Transverse colon (tissue), 4 donors: ENCODE data around the gene FXYD6.

ENCODE experiments used
- CTCF ChIP-seq, 5 experiments: fragments of 200-600 bp in 3 of 5; fragments of 450-650 bp in 2 of 5; sonication (generic) in 3 of 5; IDR thresholded peaks; 1 replicate in 2 of 5; 2 replicates in 3 of 5; pipeline ENCODE4 v1.5.1; 2016 to 2017; ENCODE audit warnings: antibody characterized with exemption in 5 of 5, inconsistent platforms in 3 of 5, mild to moderate bottlenecking in 2 of 5, moderate library complexity in 1 of 5
- EP300 ChIP-seq: sonication (generic); formaldehyde crosslinking; IDR thresholded peaks from one replicate; pipeline ENCODE4 v1.6.1; 2017; ENCODE audit warnings: antibody characterized with exemption, low read depth
- POLR2A ChIP-seq: fragments of 450-650 bp; IDR thresholded peaks from one replicate; pipeline ENCODE4 v1.6.1; 2016; ENCODE audit warnings: antibody characterized with exemption, mild to moderate bottlenecking, moderate library complexity
- POLR2AphosphoS5 ChIP-seq, 3 donors: sonication (generic); formaldehyde crosslinking; IDR thresholded peaks; one replicate each; pipeline ENCODE4 v1.6.1; 2016; ENCODE audit warnings: antibody characterized with exemption in 3 of 3

- TF ChIP-seq CTCF (IDR thresholded peaks at IDR 0.05) = no peak
- no peak for TF ChIP-seq POLR2A
- TF ChIP-seq EP300 = no peak
- TF ChIP-seq POLR2AphosphoS5 (IDR thresholded peaks at IDR 0.05) = no peak
These were observed 76.8 kb downstream of the FXYD6 start for GRCh38 chr11:117799634-117800033.
